HG03342 (cell line): ENCODE data around the gene GPM6B.

ENCODE experiments used
- ATAC-seq: cut with Tn5 transposase; IDR thresholded peaks from one replicate; pipeline ENCODE4 v1.9.1; 2021; ENCODE audit warnings: mild to moderate bottlenecking, moderate library complexity; ENCODE audit not compliant: unreplicated experiment

The GPM6B gene

GRCh38 chrX:13770013-13770535, 46.8 kb downstream of the GPM6B start:
- no peak for ATAC-seq

GRCh38 chrX:13768939-13769338, 48.0 kb downstream of the GPM6B start:
- ATAC-seq: no peak

GRCh38 chrX:13764765-13765164, 52.1 kb downstream of the GPM6B start:
- ATAC-seq: no peak

GRCh38 chrX:13764281-13764680, 52.6 kb downstream of the GPM6B start:
- no peak for ATAC-seq

GRCh38 chrX:13763489-13763888, 53.4 kb downstream of the GPM6B start:
- ATAC-seq: no peak

GRCh38 chrX:13761606-13762414, 55.1 kb downstream of the GPM6B start:
- peak; percentile 65 for ATAC-seq

GRCh38 chrX:13760426-13760825, 56.5 kb downstream of the GPM6B start:
- no peak for ATAC-seq

- peak; percentile 62 for ATAC-seq
Observed at GRCh38 chrX:13759152-13759718, 57.7 kb downstream of the GPM6B start.

GRCh38 chrX:13756381-13756780, 60.5 kb downstream of the GPM6B start:
- no peak for ATAC-seq

- no peak for ATAC-seq
Observed at GRCh38 chrX:13755254-13755653, 61.6 kb downstream of the GPM6B start.

- no peak for ATAC-seq
Observed at GRCh38 chrX:13754765-13755164, 62.1 kb downstream of the GPM6B start.

- peak; percentile 71 for ATAC-seq
Observed at GRCh38 chrX:13752646-13753045, 64.2 kb downstream of the GPM6B start.

- no peak for ATAC-seq
Observed at GRCh38 chrX:13752141-13752540, 64.8 kb downstream of the GPM6B start.

- ATAC-seq: no peak
Observed at GRCh38 chrX:13750812-13751211, 66.1 kb downstream of the GPM6B start.

- ATAC-seq: peak; percentile 42
Observed at GRCh38 chrX:13750204-13750603, 66.7 kb downstream of the GPM6B start.

- ATAC-seq: no peak
Observed at GRCh38 chrX:13748486-13748885, 68.4 kb downstream of the GPM6B start.

GRCh38 chrX:13747836-13748235, 69.1 kb downstream of the GPM6B start:
- no peak for ATAC-seq

- ATAC-seq: peak; percentile 95
Observed at GRCh38 chrX:13742397-13743176, 74.3 kb downstream of the GPM6B start.

GRCh38 chrX:13741695-13742094, 75.2 kb downstream of the GPM6B start:
- no peak for ATAC-seq

- peak; percentile 91 for ATAC-seq
Observed at GRCh38 chrX:13734278-13735172, 82.4 kb downstream of the GPM6B start, which contains the start of the genes OFD1 and TRAPPC2. OFD1 (plus strand) TSS chrX:13734748; CDS start chrX:13735072, 324 bp downstream. TRAPPC2 (minus strand) TSS chrX:13734620; CDS start chrX:13719963, 14,657 bp downstream.
